Activated T-helper 1 cell treated with anti-CD3 and anti-CD28 coated beads, Interleukin-12 subunit alpha, Interleukin-12 subunit beta, Interleukin-2, Interleukin-4 antibody, amounts not matched to agents 30 ng/mL and 10 ng/mL and 1 ng/mL, durations not matched to agents 14 hours and 24 hours and 36 hours (primary cell): ENCODE measurements around the gene SLC25A43. TPM values are rescaled to one million over a fixed set of nuclear protein-coding genes. Genes with fewer than 3 reads are reported as not detected.
"Not testable (repeated sequence)": the region's sequence is repeated elsewhere in the genome, so short reads cannot be mapped to it uniquely, and the experiment has no call there.

Experiments
- DNase-seq: peaks from one replicate; pipeline ENCODE4 v3.0.0; 2021; ENCODE audit warnings: low spot score
- H3K27ac Mint-ChIP-seq: one replicate; pipeline ENCODE4 v1.8.0; 2021; ENCODE audit warnings: mild to moderate bottlenecking, mixed read lengths
- H3K27me3 Mint-ChIP-seq: one replicate; pipeline ENCODE4 v1.8.0; 2022; ENCODE audit warnings: mild to moderate bottlenecking, moderate library complexity, mixed read lengths; ENCODE audit not compliant: insufficient read depth
- H3K36me3 Mint-ChIP-seq: one replicate; pipeline ENCODE4 v1.8.0; 2021; ENCODE audit warnings: low read depth, mixed read lengths
- H3K4me1 Mint-ChIP-seq: one replicate; pipeline ENCODE4 v1.8.0; 2021; ENCODE audit warnings: low read depth, mixed read lengths
- H3K4me3 Mint-ChIP-seq: one replicate; pipeline ENCODE4 v1.8.0; 2021; ENCODE audit warnings: mild to moderate bottlenecking, moderate library complexity, mixed read lengths
- H3K9me3 Mint-ChIP-seq: one replicate; pipeline ENCODE4 v1.8.0; 2021; ENCODE audit warnings: mixed read lengths
- intact Hi-C: fragments of 100-400 bp; cut with micrococcal nuclease; formaldehyde crosslinking; loops from one replicate; pipeline ENCODE4 v1.15.1; 2024
- total RNA-seq: library from RNA; stranded (reverse); gene quantifications from 2 replicates; pipeline ENCODE4 v1.2.3, GENCODE V29; 2022

SLC25A43 gene
- total RNA-seq, 1 donor from 2014 or later: 12.6 TPM

GRCh38 chrX:119479845-119480244 lies 80.7 kb downstream of the SLC25A43 start:
- H3K4me3 Mint-ChIP-seq: no peak overlapping the region
- intact Hi-C loops: no loop called here
- peaks cover 10% of the 10 kb centered on the region for H3K4me1 Mint-ChIP-seq
- H3K27ac Mint-ChIP-seq: no peak overlapping the region
- no peak for DNase-seq
- no peaks in the 10 kb centered on the region for H3K36me3 Mint-ChIP-seq
- no peaks in the 10 kb centered on the region for H3K9me3 Mint-ChIP-seq
- H3K27me3 Mint-ChIP-seq: peaks cover 4% of the 10 kb centered on the region

- H3K27ac Mint-ChIP-seq: no peak overlapping the region
- no peaks in the 10 kb centered on the region for H3K36me3 Mint-ChIP-seq
- intact Hi-C loops: no loop called here
- no peak overlapping the region for H3K4me3 Mint-ChIP-seq
- peaks cover 4% of the 10 kb centered on the region for H3K27me3 Mint-ChIP-seq
- H3K4me1 Mint-ChIP-seq: peaks cover 10% of the 10 kb centered on the region
- no peak for DNase-seq
- no peaks in the 10 kb centered on the region for H3K9me3 Mint-ChIP-seq
Observed at GRCh38 chrX:119481323-119481801, 82.2 kb downstream of the SLC25A43 start.

- H3K9me3 Mint-ChIP-seq: no peaks in the 10 kb centered on the region
- intact Hi-C loops: loop anchor here (2.0 kb wide), 1 partner anchor 13 kb away; the partner anchor contains the start of gene SLC25A5
- H3K4me1 Mint-ChIP-seq: peaks cover 10% of the 10 kb centered on the region
- H3K27me3 Mint-ChIP-seq: peaks cover 4% of the 10 kb centered on the region
- H3K4me3 Mint-ChIP-seq: no peak overlapping the region
- DNase-seq: no peak
- H3K27ac Mint-ChIP-seq: no peak overlapping the region
- H3K36me3 Mint-ChIP-seq: no peaks in the 10 kb centered on the region
Observed at GRCh38 chrX:119482041-119482440, 82.9 kb downstream of the SLC25A43 start.

- intact Hi-C loops: loop anchor here (2.0 kb wide), 1 partner anchor 14 kb away; the partner anchor contains the start of gene SLC25A5
Observed at GRCh38 chrX:119482481-119483480, 83.6 kb downstream of the SLC25A43 start.

GRCh38 chrX:119486745-119487144 lies 87.6 kb downstream of the SLC25A43 start:
- Mint-ChIP-seq H3K27ac (no peak overlapping the region), H3K9me3 (no peaks in the 10 kb centered on the region), H3K27me3 (peaks cover 1% of the 10 kb centered on the region), H3K4me1 (peaks cover 10% of the 10 kb centered on the region), H3K4me3 (no peak overlapping the region), H3K36me3 (no peaks in the 10 kb centered on the region)
- no peak for DNase-seq
- intact Hi-C loops: no loop called here

More at GRCh38 chrX:119482481-119483480, 83.6 kb downstream of the SLC25A43 start:
- Mint-ChIP-seq H3K4me3 (peak overlapping the region; percentile 59), H3K27me3 (peaks cover 4% of the 10 kb centered on the region), H3K4me1 (peaks cover 10% of the 10 kb centered on the region), H3K9me3 (no peaks in the 10 kb centered on the region), H3K36me3 (no peaks in the 10 kb centered on the region), H3K27ac (peak overlapping the region; percentile 48)
- peak; percentile 59 for DNase-seq

- H3K36me3 Mint-ChIP-seq, H3K4me1 Mint-ChIP-seq, DNase-seq, H3K27ac Mint-ChIP-seq, H3K9me3 Mint-ChIP-seq, H3K27me3 Mint-ChIP-seq, H3K4me3 Mint-ChIP-seq, intact Hi-C loops: not testable (repeated sequence)
Observed at GRCh38 chrX:119487766-119488165, 88.6 kb downstream of the SLC25A43 start.

GRCh38 chrX:119488749-119489148 lies 89.6 kb downstream of the SLC25A43 start:
- H3K27me3 Mint-ChIP-seq: no peaks in the 10 kb centered on the region
- H3K36me3 Mint-ChIP-seq: no peaks in the 10 kb centered on the region

GRCh38 chrX:119489212-119490074 lies 90.3 kb downstream of the SLC25A43 start:
- H3K27ac Mint-ChIP-seq: no peak overlapping the region
- H3K9me3 Mint-ChIP-seq: no peaks in the 10 kb centered on the region
- no peak overlapping the region for H3K4me3 Mint-ChIP-seq
- intact Hi-C loops: loop anchor here (10.0 kb wide), 1 partner anchor 645 kb away; no protein-coding TSS in a partner anchor
- H3K27me3 Mint-ChIP-seq: no peaks in the 10 kb centered on the region
- no peak for DNase-seq
- no peaks in the 10 kb centered on the region for H3K36me3 Mint-ChIP-seq
- H3K4me1 Mint-ChIP-seq: no peaks in the 10 kb centered on the region

More at GRCh38 chrX:119488749-119489148, 89.6 kb downstream of the SLC25A43 start:
- Mint-ChIP-seq H3K4me1 (no peaks in the 10 kb centered on the region), H3K9me3 (no peaks in the 10 kb centered on the region), H3K4me3 (no peak overlapping the region), H3K27ac (no peak overlapping the region)
- DNase-seq: peak; percentile 6
- intact Hi-C loops: no loop called here

- no peak overlapping the region for H3K4me3 Mint-ChIP-seq
- H3K4me1 Mint-ChIP-seq: no peaks in the 10 kb centered on the region
Observed at GRCh38 chrX:119492463-119492862, 93.3 kb downstream of the SLC25A43 start.

GRCh38 chrX:119493851-119494495 lies 94.8 kb downstream of the SLC25A43 start:
- intact Hi-C loops: loop anchor here (10.0 kb wide), 1 partner anchor 641 kb away; no protein-coding TSS in a partner anchor
- not testable (repeated sequence) for H3K4me1 Mint-ChIP-seq, H3K4me3 Mint-ChIP-seq, H3K36me3 Mint-ChIP-seq, H3K9me3 Mint-ChIP-seq, H3K27me3 Mint-ChIP-seq, DNase-seq, H3K27ac Mint-ChIP-seq

More at GRCh38 chrX:119492463-119492862, 93.3 kb downstream of the SLC25A43 start:
- Mint-ChIP-seq H3K36me3 (no peaks in the 10 kb centered on the region), H3K27me3 (no peaks in the 10 kb centered on the region), H3K9me3 (no peaks in the 10 kb centered on the region), H3K27ac (no peak overlapping the region)
- intact Hi-C loops: loop anchor here (10.0 kb wide), 1 partner anchor 642 kb away; no protein-coding TSS in a partner anchor
- DNase-seq: no peak

GRCh38 chrX:119495734-119496726 lies 96.9 kb downstream of the SLC25A43 start:
- intact Hi-C loops: loop anchor here (10.0 kb wide), 1 partner anchor 639 kb away; no protein-coding TSS in a partner anchor
- Mint-ChIP-seq H3K27ac (no peak overlapping the region), H3K4me1 (no peaks in the 10 kb centered on the region), H3K36me3 (no peaks in the 10 kb centered on the region), H3K4me3 (no peak overlapping the region), H3K9me3 (no peaks in the 10 kb centered on the region), H3K27me3 (no peaks in the 10 kb centered on the region)
- DNase-seq: no peak
